Measurements from ENCODE around the gene LTB4R2. TPM values are rescaled to one million over a fixed set of nuclear protein-coding genes. Genes with fewer than 3 reads are reported as not detected.

Gene LTB4R2
- total RNA-seq, 2 experiments from 2014 or later = 15.7 to 37.6 TPM

- H3K4me1 ChIP-seq (ENCODE audit: insufficient read depth, low read length, poor library complexity, severe bottlenecking) = no peaks in the 10 kb centered on the region
- DNase-seq (ENCODE audit: low spot score) = no peak
- no peaks in the 10 kb centered on the region for H3K9me3 ChIP-seq (ENCODE audit: low read length)
- H4K20me1 ChIP-seq (ENCODE audit: insufficient read depth, low read length) = no peaks in the 10 kb centered on the region
- H2AFZ ChIP-seq (ENCODE audit: low read length) = no peak overlapping the region
- TF ChIP-seq EZH2phosphoT487 (IDR thresholded peaks at IDR 0.05; ENCODE audit: borderline replicate concordance, low read depth, low read length) = no peak
- TF ChIP-seq CTCF (conservative IDR thresholded peaks at IDR 0.05; ENCODE audit: low read length) = no peak
- H3K9me2 ChIP-seq (ENCODE audit: insufficient read depth, low read length) = no peaks in the 10 kb centered on the region
- H3K79me2 ChIP-seq (ENCODE audit: insufficient read depth, low read depth, low read length) = no peaks in the 10 kb centered on the region
- no peak overlapping the region for H3K4me3 ChIP-seq (ENCODE audit: low read depth, low read length, poor library complexity, severe bottlenecking)
- ChIA-PET POLR2A (no interaction called here), CTCF (ENCODE audit: unreplicated experiment) (no interaction called here)
- no peak overlapping the region for H3K4me2 ChIP-seq (ENCODE audit: low read length)
- BruUV-seq (replicated peaks) = no TSS peak
- intact Hi-C loops (cut with micrococcal nuclease; ENCODE audit: unreplicated experiment) = no loop called here
- no peaks in the 10 kb centered on the region for H3K36me3 ChIP-seq (ENCODE audit: insufficient read depth, low read length)
- no peak overlapping the region for H3K27ac ChIP-seq (ENCODE audit: low read depth, low read length, poor library complexity, severe bottlenecking)
Measured at GRCh38 chr14:24355009-24355408, 45.1 kb downstream of the LTB4R2 start.

- Histone ChIP-seq H4K20me1 (ENCODE audit: insufficient read depth, low read length) (no peaks in the 10 kb centered on the region), H3K4me2 (ENCODE audit: low read length) (no peak overlapping the region), H3K4me1 (ENCODE audit: insufficient read depth, low read length, poor library complexity, severe bottlenecking) (no peaks in the 10 kb centered on the region), H3K36me3 (ENCODE audit: insufficient read depth, low read length) (no peaks in the 10 kb centered on the region), H3K9me3 (ENCODE audit: low read length) (no peaks in the 10 kb centered on the region), H3K4me3 (ENCODE audit: low read depth, low read length, poor library complexity, severe bottlenecking) (no peak overlapping the region), H3K79me2 (ENCODE audit: insufficient read depth, low read depth, low read length) (no peaks in the 10 kb centered on the region), H2AFZ (ENCODE audit: low read length) (no peak overlapping the region), H3K9me2 (ENCODE audit: insufficient read depth, low read length) (no peaks in the 10 kb centered on the region), H3K27ac (ENCODE audit: low read depth, low read length, poor library complexity, severe bottlenecking) (no peak overlapping the region)
- intact Hi-C loops (cut with micrococcal nuclease; ENCODE audit: unreplicated experiment) = no loop called here
- ChIA-PET POLR2A (interaction anchor here (0.7 kb wide), 1 partner anchor 577 kb away, joined by 3 read pairs; no protein-coding TSS in a partner anchor), CTCF (ENCODE audit: unreplicated experiment) (no interaction called here)
- no peak for TF ChIP-seq EZH2phosphoT487 (IDR thresholded peaks at IDR 0.05; ENCODE audit: borderline replicate concordance, low read depth, low read length)
- no peak for TF ChIP-seq CTCF (conservative IDR thresholded peaks at IDR 0.05; ENCODE audit: low read length)
- no peak for DNase-seq (ENCODE audit: low spot score)
- BruUV-seq (replicated peaks) = no TSS peak
Measured at GRCh38 chr14:24356208-24356607, 46.3 kb downstream of the LTB4R2 start.

- H2AFZ ChIP-seq (ENCODE audit: low read length) = no peak overlapping the region
- no peak for DNase-seq (ENCODE audit: low spot score)
- no TSS peak for BruUV-seq (replicated peaks)
- ChIA-PET POLR2A (interaction anchor here (4.0 kb wide), 1 partner anchor 71 kb away, joined by 17 read pairs; the partner anchor contains the start of genes CBLN3 and KHNYN), CTCF (ENCODE audit: unreplicated experiment) (interaction anchor here (0.9 kb wide), 1 partner anchor 26 kb away, joined by 3 read pairs; no protein-coding TSS in a partner anchor)
- TF ChIP-seq CTCF (conservative IDR thresholded peaks at IDR 0.05; ENCODE audit: low read length) (no peak), EZH2phosphoT487 (IDR thresholded peaks at IDR 0.05; ENCODE audit: borderline replicate concordance, low read depth, low read length) (no peak)
- H3K36me3 ChIP-seq (ENCODE audit: insufficient read depth, low read length) = no peaks in the 10 kb centered on the region
- no peaks in the 10 kb centered on the region for H3K9me2 ChIP-seq (ENCODE audit: insufficient read depth, low read length)
- no peaks in the 10 kb centered on the region for H3K79me2 ChIP-seq (ENCODE audit: insufficient read depth, low read depth, low read length)
- H4K20me1 ChIP-seq (ENCODE audit: insufficient read depth, low read length) = no peaks in the 10 kb centered on the region
- intact Hi-C loops (cut with micrococcal nuclease; ENCODE audit: unreplicated experiment) = loop anchor here (10.0 kb wide), 1 partner anchor 795 kb away; the partner anchor contains the start of gene AP1G2
- H3K4me3 ChIP-seq (ENCODE audit: low read depth, low read length, poor library complexity, severe bottlenecking) = no peak overlapping the region
- H3K9me3 ChIP-seq (ENCODE audit: low read length) = no peaks in the 10 kb centered on the region
- no peak overlapping the region for H3K27ac ChIP-seq (ENCODE audit: low read depth, low read length, poor library complexity, severe bottlenecking)
- no peak overlapping the region for H3K4me2 ChIP-seq (ENCODE audit: low read length)
- peaks cover 6% of the 10 kb centered on the region for H3K4me1 ChIP-seq (ENCODE audit: insufficient read depth, low read length, poor library complexity, severe bottlenecking)
Measured at GRCh38 chr14:24360281-24360680, 50.3 kb downstream of the LTB4R2 start.

Measured in OCI-LY7 (cell line).